PFSK-1 (cell line): ENCODE measurements around the gene OPCML.

Experiments used
- POLR2AphosphoS5 ChIP-seq: IDR thresholded peaks from 2 replicates; pipeline ENCODE4 v1.6.1; 2012; ENCODE audit warnings: low read depth, mild to moderate bottlenecking, control low read depth, low read length, moderate library complexity
- SIN3A ChIP-seq: IDR thresholded peaks from 2 replicates; pipeline ENCODE4 v1.6.1; 2012; ENCODE audit warnings: mild to moderate bottlenecking, low read length, moderate library complexity, borderline replicate concordance; ENCODE audit not compliant: insufficient read depth
- TAF1 ChIP-seq: IDR thresholded peaks from 2 replicates; pipeline ENCODE4 v1.6.1; 2012; ENCODE audit warnings: low read length, control low read depth, borderline replicate concordance; ENCODE audit not compliant: insufficient read depth
- TF ChIP-seq, protein P1 (sequence below), 2 experiments: IDR thresholded peaks; 2 replicates each; pipeline versions ENCODE4 v1.6.1 to v1.8.0; 2011 to 2012; ENCODE audit warnings: low read depth in 2 of 2, low read length in 2 of 2, control low read depth in 1 of 2, inconsistent platforms in 1 of 2, mild to moderate bottlenecking in 1 of 2, moderate library complexity in 1 of 2; ENCODE audit not compliant: insufficient read depth in 1 of 2

DNA sequence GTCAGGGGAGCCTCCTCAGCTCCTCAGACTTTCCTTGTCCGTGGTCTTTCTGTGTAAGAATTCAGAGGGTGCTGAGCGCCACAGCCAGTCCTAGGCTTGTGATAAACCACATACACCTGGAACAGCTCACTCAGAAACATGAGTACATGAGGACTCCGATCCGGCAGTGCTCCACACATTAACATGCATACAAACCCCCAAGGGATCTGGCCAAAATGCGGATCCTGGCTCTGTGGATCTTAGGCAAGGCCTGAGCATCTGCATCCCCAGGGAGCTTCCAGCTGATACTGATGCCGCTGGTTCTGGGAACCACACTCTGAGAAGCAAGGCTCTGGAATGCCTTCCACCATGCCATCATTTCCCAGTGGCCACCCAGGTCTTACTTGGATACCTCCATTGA lies 20.6 kb upstream of the OPCML start:
- TF ChIP-seq TAF1 (no peak), POLR2AphosphoS5 (no peak), SIN3A (no peak)
- TF ChIP-seq, protein P1, sequence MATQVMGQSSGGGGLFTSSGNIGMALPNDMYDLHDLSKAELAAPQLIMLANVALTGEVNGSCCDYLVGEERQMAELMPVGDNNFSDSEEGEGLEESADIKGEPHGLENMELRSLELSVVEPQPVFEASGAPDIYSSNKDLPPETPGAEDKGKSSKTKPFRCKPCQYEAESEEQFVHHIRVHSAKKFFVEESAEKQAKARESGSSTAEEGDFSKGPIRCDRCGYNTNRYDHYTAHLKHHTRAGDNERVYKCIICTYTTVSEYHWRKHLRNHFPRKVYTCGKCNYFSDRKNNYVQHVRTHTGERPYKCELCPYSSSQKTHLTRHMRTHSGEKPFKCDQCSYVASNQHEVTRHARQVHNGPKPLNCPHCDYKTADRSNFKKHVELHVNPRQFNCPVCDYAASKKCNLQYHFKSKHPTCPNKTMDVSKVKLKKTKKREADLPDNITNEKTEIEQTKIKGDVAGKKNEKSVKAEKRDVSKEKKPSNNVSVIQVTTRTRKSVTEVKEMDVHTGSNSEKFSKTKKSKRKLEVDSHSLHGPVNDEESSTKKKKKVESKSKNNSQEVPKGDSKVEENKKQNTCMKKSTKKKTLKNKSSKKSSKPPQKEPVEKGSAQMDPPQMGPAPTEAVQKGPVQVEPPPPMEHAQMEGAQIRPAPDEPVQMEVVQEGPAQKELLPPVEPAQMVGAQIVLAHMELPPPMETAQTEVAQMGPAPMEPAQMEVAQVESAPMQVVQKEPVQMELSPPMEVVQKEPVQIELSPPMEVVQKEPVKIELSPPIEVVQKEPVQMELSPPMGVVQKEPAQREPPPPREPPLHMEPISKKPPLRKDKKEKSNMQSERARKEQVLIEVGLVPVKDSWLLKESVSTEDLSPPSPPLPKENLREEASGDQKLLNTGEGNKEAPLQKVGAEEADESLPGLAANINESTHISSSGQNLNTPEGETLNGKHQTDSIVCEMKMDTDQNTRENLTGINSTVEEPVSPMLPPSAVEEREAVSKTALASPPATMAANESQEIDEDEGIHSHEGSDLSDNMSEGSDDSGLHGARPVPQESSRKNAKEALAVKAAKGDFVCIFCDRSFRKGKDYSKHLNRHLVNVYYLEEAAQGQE (IDR thresholded peaks at IDR 0.05; ENCODE audit: insufficient read depth in 1 of 2, low read depth in 2 of 2, low read length in 2 of 2), result no peak
